ENCODE results near the gene ZC2HC1B.

The ZC2HC1B gene

DNA sequence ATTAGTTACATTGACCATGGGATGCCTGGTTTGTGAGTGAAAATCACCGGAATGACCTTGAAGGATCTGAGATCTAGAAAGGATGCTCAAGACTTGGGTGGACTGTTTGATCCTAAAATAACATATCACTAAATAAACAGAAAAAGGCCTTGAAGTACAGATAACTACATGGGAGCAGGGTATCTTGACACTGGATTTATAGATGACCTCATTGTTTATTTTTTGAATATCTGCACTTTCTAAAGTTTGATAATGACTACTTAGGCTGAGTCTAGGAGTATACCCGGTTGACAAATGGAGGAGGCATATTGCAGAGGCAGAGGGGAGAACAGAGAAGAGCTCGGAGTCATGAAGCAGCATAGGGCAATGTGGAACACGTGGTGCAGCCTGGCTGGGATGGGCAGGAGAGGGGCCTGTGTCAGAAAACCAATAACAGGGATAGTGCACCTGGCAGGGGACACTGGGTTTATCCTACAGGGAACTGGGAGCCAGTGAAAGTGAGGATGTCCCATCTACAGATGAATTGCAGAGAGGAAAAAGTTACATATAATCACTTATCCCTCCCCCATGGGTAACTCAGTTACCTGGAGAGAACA is 93.5 kb downstream of the ZC2HC1B start:
- H3K36me3 ChIP-seq (ENCODE audit: control insufficient read depth in 2 of 2, insufficient read depth in 2 of 2, low read length in 2 of 2) = peaks cover 0 to 10% of the 10 kb centered on the region in 2 donors
- H3K9me3 ChIP-seq (ENCODE audit: control insufficient read depth in 2 of 2, low read length in 2 of 2) = no peaks in the 10 kb centered on the region
- no peaks in the 10 kb centered on the region for H3K27me3 ChIP-seq (ENCODE audit: control insufficient read depth in 2 of 2, insufficient read depth in 2 of 2, low read length in 2 of 2)
- no peak overlapping the region for H3K4me3 ChIP-seq (ENCODE audit: low read length in 2 of 2)
- H3K4me1 ChIP-seq (ENCODE audit: control insufficient read depth in 2 of 2, insufficient read depth in 2 of 2, low read length in 2 of 2) = peaks cover 0 to under 1% of the 10 kb centered on the region in 2 donors
- H3K9ac ChIP-seq (ENCODE audit: low read depth in 1 of 2, low read length in 2 of 2) = no peak overlapping the region
- no peak overlapping the region for H3K27ac ChIP-seq (ENCODE audit: low read depth in 2 of 2, low read length in 2 of 2)

GRCh38 chr6:143958839-143959399 is 94.6 kb downstream of the ZC2HC1B start:
- Histone ChIP-seq H3K4me1 (ENCODE audit: control insufficient read depth in 2 of 2, insufficient read depth in 2 of 2, low read length in 2 of 2) (peaks cover under 1 to 9% of the 10 kb centered on the region in 2 donors), H3K27me3 (ENCODE audit: control insufficient read depth in 2 of 2, insufficient read depth in 2 of 2, low read length in 2 of 2) (no peaks in the 10 kb centered on the region), H3K4me3 (ENCODE audit: low read length in 2 of 2) (no peak overlapping the region), H3K36me3 (ENCODE audit: control insufficient read depth in 2 of 2, insufficient read depth in 2 of 2, low read length in 2 of 2) (peaks cover 0 to 10% of the 10 kb centered on the region in 2 donors), H3K9ac (ENCODE audit: low read depth in 1 of 2, low read length in 2 of 2) (no peak overlapping the region), H3K9me3 (ENCODE audit: control insufficient read depth in 2 of 2, low read length in 2 of 2) (no peaks in the 10 kb centered on the region), H3K27ac (ENCODE audit: low read depth in 2 of 2, low read length in 2 of 2) (no peak overlapping the region)

DNA sequence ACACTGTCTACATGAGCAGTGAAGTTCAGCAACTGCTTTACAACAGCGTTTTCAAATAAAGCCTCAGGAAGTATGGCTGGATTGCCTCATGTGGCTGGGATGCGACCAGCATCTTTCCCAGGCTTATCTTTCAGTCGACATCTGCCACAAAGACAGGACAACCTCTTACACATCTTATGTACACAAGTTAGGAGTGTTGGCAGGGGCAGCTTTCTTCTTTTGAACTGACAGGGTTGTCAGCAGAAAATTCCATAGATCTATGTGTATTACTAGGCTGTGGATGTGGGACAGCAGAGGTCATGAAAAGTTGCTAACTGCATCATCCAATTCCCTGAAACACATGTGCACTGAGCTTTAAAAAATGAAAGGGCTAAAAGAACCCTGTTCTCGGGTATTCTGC is 95.7 kb downstream of the ZC2HC1B start:
- H3K4me1 ChIP-seq (ENCODE audit: control insufficient read depth in 2 of 2, insufficient read depth in 2 of 2, low read length in 2 of 2) = peaks cover 5 to 12% of the 10 kb centered on the region in 2 donors
- H3K9me3 ChIP-seq (ENCODE audit: control insufficient read depth in 2 of 2, low read length in 2 of 2) = no peaks in the 10 kb centered on the region
- peaks cover 0 to 10% of the 10 kb centered on the region in 2 donors for H3K36me3 ChIP-seq (ENCODE audit: control insufficient read depth in 2 of 2, insufficient read depth in 2 of 2, low read length in 2 of 2)
- H3K27me3 ChIP-seq (ENCODE audit: control insufficient read depth in 2 of 2, insufficient read depth in 2 of 2, low read length in 2 of 2) = no peaks in the 10 kb centered on the region
- H3K4me3 ChIP-seq (ENCODE audit: low read length in 2 of 2) = no peak overlapping the region
- no peak overlapping the region for H3K9ac ChIP-seq (ENCODE audit: low read depth in 1 of 2, low read length in 2 of 2)
- H3K27ac ChIP-seq (ENCODE audit: low read depth in 2 of 2, low read length in 2 of 2) = no peak overlapping the region

GRCh38 chr6:143961066-143961465 is 96.8 kb downstream of the ZC2HC1B start:
- Histone ChIP-seq H3K4me1 (ENCODE audit: control insufficient read depth in 2 of 2, insufficient read depth in 2 of 2, low read length in 2 of 2) (peaks cover 5 to 12% of the 10 kb centered on the region in 2 donors), H3K9ac (ENCODE audit: low read depth in 1 of 2, low read length in 2 of 2) (no peak overlapping the region)

GRCh38 chr6:143961886-143962878 is 97.9 kb downstream of the ZC2HC1B start:
- Histone ChIP-seq H3K9ac (ENCODE audit: low read depth in 1 of 2, low read length in 2 of 2) (no peak overlapping the region), H3K27me3 (ENCODE audit: control insufficient read depth in 2 of 2, insufficient read depth in 2 of 2, low read length in 2 of 2) (no peaks in the 10 kb centered on the region), H3K4me3 (ENCODE audit: low read length in 2 of 2) (no peak overlapping the region), H3K9me3 (ENCODE audit: control insufficient read depth in 2 of 2, low read length in 2 of 2) (no peaks in the 10 kb centered on the region), H3K4me1 (ENCODE audit: control insufficient read depth in 2 of 2, insufficient read depth in 2 of 2, low read length in 2 of 2) (peaks cover 5 to 12% of the 10 kb centered on the region in 2 donors), H3K36me3 (ENCODE audit: control insufficient read depth in 2 of 2, insufficient read depth in 2 of 2, low read length in 2 of 2) (peaks cover 0 to 10% of the 10 kb centered on the region in 2 donors), H3K27ac (ENCODE audit: low read depth in 2 of 2, low read length in 2 of 2) (no peak overlapping the region)

More at GRCh38 chr6:143961066-143961465, 96.8 kb downstream of the ZC2HC1B start:
- Histone ChIP-seq H3K9me3 (ENCODE audit: control insufficient read depth in 2 of 2, low read length in 2 of 2) (no peaks in the 10 kb centered on the region), H3K36me3 (ENCODE audit: control insufficient read depth in 2 of 2, insufficient read depth in 2 of 2, low read length in 2 of 2) (peaks cover 0 to 10% of the 10 kb centered on the region in 2 donors), H3K4me3 (ENCODE audit: low read length in 2 of 2) (no peak overlapping the region), H3K27ac (ENCODE audit: low read depth in 2 of 2, low read length in 2 of 2) (no peak overlapping the region), H3K27me3 (ENCODE audit: control insufficient read depth in 2 of 2, insufficient read depth in 2 of 2, low read length in 2 of 2) (no peaks in the 10 kb centered on the region)

- Histone ChIP-seq H3K9ac (ENCODE audit: low read depth in 1 of 2, low read length in 2 of 2) (no peak overlapping the region), H3K4me1 (ENCODE audit: control insufficient read depth in 2 of 2, insufficient read depth in 2 of 2, low read length in 2 of 2) (peaks cover 5 to 12% of the 10 kb centered on the region in 2 donors), H3K27me3 (ENCODE audit: control insufficient read depth in 2 of 2, insufficient read depth in 2 of 2, low read length in 2 of 2) (no peaks in the 10 kb centered on the region), H3K9me3 (ENCODE audit: control insufficient read depth in 2 of 2, low read length in 2 of 2) (no peaks in the 10 kb centered on the region), H3K4me3 (ENCODE audit: low read length in 2 of 2) (no peak overlapping the region), H3K36me3 (ENCODE audit: control insufficient read depth in 2 of 2, insufficient read depth in 2 of 2, low read length in 2 of 2) (peaks cover 0 to 10% of the 10 kb centered on the region in 2 donors), H3K27ac (ENCODE audit: low read depth in 2 of 2, low read length in 2 of 2) (no peak overlapping the region)
These were observed 99.1 kb downstream of the ZC2HC1B start for GRCh38 chr6:143963158-143963919.

DNA sequence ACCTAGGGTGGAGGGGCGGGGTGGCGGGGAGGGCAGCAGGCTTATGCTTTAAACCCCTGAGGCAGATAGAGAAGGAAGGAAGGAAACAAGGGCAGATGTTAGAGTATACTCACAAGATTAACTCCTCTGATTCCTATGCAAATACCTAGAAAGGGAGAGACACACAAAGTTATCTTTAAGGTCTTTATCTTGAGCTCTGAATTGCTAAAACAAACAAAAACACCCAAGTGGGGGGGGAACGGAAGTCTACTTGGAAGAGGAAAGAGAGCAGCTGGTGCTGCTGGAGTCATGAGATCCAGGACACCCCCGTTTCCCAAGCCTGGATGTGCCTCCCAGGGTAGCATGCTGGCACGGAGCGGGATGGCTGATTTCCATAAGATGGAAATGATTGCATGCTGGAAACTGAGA is 100.4 kb downstream of the ZC2HC1B start:
- Histone ChIP-seq H3K4me1 (ENCODE audit: control insufficient read depth in 2 of 2, insufficient read depth in 2 of 2, low read length in 2 of 2) (peaks cover 5 to 12% of the 10 kb centered on the region in 2 donors), H3K9me3 (ENCODE audit: control insufficient read depth in 2 of 2, low read length in 2 of 2) (no peaks in the 10 kb centered on the region), H3K27me3 (ENCODE audit: control insufficient read depth in 2 of 2, insufficient read depth in 2 of 2, low read length in 2 of 2) (no peaks in the 10 kb centered on the region), H3K27ac (ENCODE audit: low read depth in 2 of 2, low read length in 2 of 2) (no peak overlapping the region), H3K4me3 (ENCODE audit: low read length in 2 of 2) (no peak overlapping the region), H3K9ac (ENCODE audit: low read depth in 1 of 2, low read length in 2 of 2) (no peak overlapping the region), H3K36me3 (ENCODE audit: control insufficient read depth in 2 of 2, insufficient read depth in 2 of 2, low read length in 2 of 2) (peaks cover 0 to 8% of the 10 kb centered on the region in 2 donors)

DNA sequence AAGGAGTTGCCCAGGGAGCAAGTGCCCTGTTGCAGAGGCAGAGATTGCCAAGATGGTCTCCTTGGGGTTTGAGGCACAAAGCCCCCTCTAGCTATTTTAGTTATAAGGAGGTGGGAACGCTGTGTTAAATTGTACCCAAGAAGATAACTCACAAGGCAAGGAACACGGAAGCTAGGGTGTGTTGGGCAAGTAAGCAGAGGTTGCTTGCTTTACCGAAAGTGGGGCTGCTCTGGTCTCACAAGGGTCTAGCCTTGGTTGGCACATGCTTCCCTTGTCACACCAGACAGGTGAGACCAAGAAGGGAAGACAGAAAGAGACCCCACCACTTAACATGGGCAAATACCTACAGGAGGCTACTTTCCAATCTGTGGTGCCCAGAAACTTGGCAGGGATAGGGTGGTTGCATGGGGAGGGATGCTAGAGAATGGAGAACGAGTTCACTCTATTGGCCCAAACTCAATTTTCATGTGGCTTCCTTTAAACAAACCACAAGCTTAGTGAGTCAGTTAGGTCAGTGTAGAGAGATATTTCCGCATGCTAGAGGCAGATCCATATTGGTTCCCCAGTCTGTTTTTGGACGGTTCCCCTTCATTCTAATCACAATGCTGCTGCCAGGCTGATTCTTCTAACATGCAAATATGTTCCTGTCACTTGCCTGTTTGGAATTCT is 101.4 kb downstream of the ZC2HC1B start:
- H3K27ac ChIP-seq (ENCODE audit: low read depth in 2 of 2, low read length in 2 of 2) = no peak overlapping the region

DNA sequence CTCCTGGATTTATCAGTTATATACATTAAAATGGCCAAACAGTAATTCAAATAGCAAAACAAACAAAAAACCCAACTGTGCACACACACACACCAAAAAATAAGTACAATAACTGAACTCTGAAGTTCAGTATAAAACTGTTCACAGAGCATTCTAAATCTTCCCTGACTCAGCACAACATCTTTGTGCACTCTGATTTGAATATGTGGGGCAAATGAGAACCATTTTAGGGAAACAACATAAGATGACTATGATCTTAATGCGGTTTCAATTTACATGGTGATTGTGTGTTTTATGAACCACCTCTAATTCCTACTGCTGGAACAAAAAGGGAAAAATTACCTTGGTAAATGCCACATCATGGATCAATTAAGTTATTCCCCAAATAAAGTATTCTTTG is 102.0 kb downstream of the ZC2HC1B start:
- Histone ChIP-seq H3K27me3 (ENCODE audit: control insufficient read depth in 2 of 2, insufficient read depth in 2 of 2, low read length in 2 of 2) (no peaks in the 10 kb centered on the region), H3K36me3 (ENCODE audit: control insufficient read depth in 2 of 2, insufficient read depth in 2 of 2, low read length in 2 of 2) (no peaks in the 10 kb centered on the region), H3K4me3 (ENCODE audit: low read length in 2 of 2) (no peak overlapping the region), H3K4me1 (ENCODE audit: control insufficient read depth in 2 of 2, insufficient read depth in 2 of 2, low read length in 2 of 2) (peaks cover 5 to 12% of the 10 kb centered on the region in 2 donors), H3K9ac (ENCODE audit: low read depth in 1 of 2, low read length in 2 of 2) (no peak overlapping the region), H3K9me3 (ENCODE audit: control insufficient read depth in 2 of 2, low read length in 2 of 2) (no peaks in the 10 kb centered on the region), H3K27ac (ENCODE audit: low read depth in 2 of 2, low read length in 2 of 2) (no peak overlapping the region)

More for the DNA sequence above, 101.4 kb downstream of the ZC2HC1B start:
- Histone ChIP-seq H3K27me3 (ENCODE audit: control insufficient read depth in 2 of 2, insufficient read depth in 2 of 2, low read length in 2 of 2) (no peaks in the 10 kb centered on the region), H3K9me3 (ENCODE audit: control insufficient read depth in 2 of 2, low read length in 2 of 2) (no peaks in the 10 kb centered on the region), H3K4me3 (ENCODE audit: low read length in 2 of 2) (no peak overlapping the region), H3K4me1 (ENCODE audit: control insufficient read depth in 2 of 2, insufficient read depth in 2 of 2, low read length in 2 of 2) (peaks cover 5 to 12% of the 10 kb centered on the region in 2 donors), H3K9ac (ENCODE audit: low read depth in 1 of 2, low read length in 2 of 2) (no peak overlapping the region), H3K36me3 (ENCODE audit: control insufficient read depth in 2 of 2, insufficient read depth in 2 of 2, low read length in 2 of 2) (no peaks in the 10 kb centered on the region)
